Renal cortex interstitium (tissue), 11 donors: ENCODE data around the gene MAGI3. TPM values are rescaled to one million over a fixed set of nuclear protein-coding genes. Genes with fewer than 3 reads are reported as not detected.

Experiments used
- DNase-seq, 11 donors: peaks; one replicate each; pipeline ENCODE4 v3.0.0-alpha.2; 2013; ENCODE audit warnings: low read depth in 9 of 11, low spot score in 4 of 11; ENCODE audit errors: extremely low read depth in 1 of 11
- polyA plus RNA-seq, 3 donors: library from polyadenylated mRNA; unstranded; fragments of 120-200 nt; gene quantifications; one replicate each; pipeline ENCODE4 v1.2.1, GENCODE V29; 2013; ENCODE audit not compliant: insufficient read length in 3 of 3

MAGI3 gene
- polyA plus RNA-seq, 3 donors: 23.9 to 26.6 (median 25.0) TPM

DNA sequence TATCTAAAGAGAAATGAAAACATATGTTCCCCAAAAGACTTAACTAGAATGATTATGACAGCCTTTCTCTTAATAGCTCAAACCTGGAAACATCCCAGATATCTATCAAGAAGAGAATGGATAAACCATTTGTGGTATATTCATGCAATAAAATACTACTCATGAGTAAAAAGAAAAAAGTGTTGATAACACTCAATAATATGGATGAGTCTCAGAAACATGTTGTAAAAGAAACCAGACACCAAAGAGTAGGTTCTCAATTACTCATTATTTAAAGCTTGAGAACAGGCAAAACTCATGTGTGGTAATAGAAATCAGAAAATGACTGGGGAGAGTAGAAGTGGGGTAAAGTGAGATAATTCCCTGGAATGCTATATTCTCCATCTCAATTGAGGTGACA lies 214.8 kb downstream of the MAGI3 start:
- no peak for DNase-seq

GRCh38 chr1:113608399-113608798 lies 218.1 kb downstream of the MAGI3 start:
- no peak for DNase-seq

DNA sequence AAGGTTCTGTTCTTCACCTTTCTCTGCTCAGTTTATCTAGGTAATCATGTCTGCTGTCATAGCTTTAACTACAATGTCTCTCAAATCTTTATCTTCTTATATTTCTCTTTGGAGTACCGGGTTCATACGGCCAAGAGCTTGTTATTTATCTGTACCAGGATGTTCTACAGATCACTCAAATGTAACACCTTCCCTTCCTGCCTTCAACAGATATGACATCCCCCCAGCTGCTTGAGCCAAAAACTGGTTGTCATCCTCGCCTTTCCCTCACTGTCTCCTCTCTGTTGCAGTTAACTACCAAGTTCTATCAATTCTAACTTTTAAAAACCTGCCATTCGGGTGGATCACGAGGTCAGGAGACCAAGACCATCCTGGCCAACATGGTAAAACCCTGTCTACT lies 220.1 kb downstream of the MAGI3 start:
- DNase-seq: no peak

GRCh38 chr1:113615425-113615824 lies 225.1 kb downstream of the MAGI3 start:
- no peak for DNase-seq

GRCh38 chr1:113616156-113616555 lies 225.8 kb downstream of the MAGI3 start:
- no peak for DNase-seq

DNA sequence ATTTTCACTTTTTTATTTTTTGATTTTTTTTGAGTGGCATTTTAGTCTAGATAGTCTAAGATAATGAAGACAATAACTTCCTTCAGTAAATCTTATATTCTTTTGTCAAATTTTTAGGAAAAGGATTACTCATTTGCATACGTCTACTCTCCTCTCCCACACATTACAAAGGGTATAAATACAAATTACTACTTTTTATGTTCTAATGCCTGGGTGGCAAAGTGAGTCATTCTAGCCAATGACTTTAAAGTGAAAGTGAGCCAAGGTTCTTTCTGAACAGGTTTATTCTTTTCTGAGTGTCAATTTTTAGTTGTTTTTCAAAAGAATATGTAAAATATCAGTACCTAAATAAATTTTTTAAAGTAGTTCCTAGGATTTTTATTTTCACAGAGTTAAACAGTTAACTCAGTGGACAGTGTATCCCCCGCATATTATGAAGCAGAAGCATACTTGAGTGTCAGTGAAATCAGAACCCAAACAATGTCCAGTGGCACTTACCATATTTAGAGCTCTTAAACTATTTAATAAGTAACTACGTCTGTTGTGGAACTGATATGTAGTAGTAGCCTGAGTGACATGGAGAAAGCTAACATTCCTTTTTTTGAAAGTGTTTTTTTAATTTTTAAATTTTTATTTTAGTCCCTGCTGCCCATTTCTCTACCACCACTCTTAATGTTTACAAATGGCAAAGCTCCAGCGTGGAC lies 227.3 kb downstream of the MAGI3 start:
- no peak for DNase-seq

DNA sequence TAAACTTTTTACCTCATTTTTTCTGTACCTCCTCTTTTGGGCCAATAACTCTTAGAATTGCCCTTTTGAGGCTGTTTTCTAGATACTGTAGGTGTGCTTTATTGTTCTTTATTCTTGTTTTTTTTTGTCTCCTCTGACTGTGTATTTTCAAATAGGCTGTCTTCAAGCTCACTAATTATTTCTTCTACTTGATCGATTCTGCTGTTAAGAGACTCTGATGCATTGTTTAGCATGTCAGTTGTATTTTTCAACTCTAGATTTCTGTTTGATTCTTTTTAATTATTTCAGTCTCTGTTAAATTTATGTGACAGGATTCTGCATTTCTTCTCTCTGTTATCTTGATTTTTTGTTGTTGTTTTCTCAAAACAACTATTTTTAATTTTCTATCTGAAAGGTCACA lies 238.7 kb downstream of the MAGI3 start:
- no peak for DNase-seq

- DNase-seq: no peak
Measured at GRCh38 chr1:113630340-113631327, 240.3 kb downstream of the MAGI3 start.

GRCh38 chr1:113641396-113641795 lies 251.1 kb downstream of the MAGI3 start:
- no peak for DNase-seq

DNA sequence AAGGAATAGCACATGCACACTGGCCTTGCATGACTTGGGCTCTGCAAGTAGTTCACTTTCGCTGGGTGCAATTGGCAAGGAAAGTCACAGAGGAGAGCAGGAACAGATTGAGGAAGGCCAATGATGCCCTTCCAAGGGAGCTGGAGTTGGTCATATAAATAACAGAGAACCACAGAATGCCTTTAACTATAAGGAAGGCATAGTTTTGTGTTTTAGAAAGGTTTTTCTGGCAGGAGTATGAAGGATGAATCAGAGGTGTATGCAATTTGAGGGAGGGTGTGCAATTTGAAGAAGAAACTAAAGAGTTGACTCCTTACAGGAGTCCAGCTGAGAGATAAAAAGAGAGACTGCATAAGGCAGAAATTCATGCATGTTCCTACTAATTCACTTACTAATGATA lies 256.8 kb downstream of the MAGI3 start:
- no peak for DNase-seq

GRCh38 chr1:113648478-113648877 lies 258.2 kb downstream of the MAGI3 start:
- DNase-seq: no peak

DNA sequence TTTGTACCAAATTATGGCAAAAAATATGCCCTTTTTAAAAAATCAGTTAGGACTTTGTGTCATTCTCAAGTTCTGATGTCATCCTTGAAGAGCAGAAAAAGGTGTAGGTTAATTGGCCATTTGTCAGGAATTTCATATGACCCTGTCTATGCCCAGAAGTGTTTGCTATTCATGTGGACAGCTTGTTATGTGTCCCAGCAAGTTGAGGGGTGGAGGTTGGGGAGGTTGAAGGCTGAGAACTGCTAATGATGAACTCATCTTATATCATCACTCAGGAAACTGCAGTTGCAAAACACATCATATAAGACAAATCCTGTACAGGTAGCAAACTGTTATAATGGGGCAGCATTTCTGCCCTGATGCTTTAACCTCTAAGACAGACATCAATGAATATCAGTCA lies 262.5 kb downstream of the MAGI3 start:
- no peak for DNase-seq

- DNase-seq: no peak
Measured at GRCh38 chr1:113653741-113654140, 263.4 kb downstream of the MAGI3 start.

- no peak for DNase-seq
Measured at GRCh38 chr1:113654883-113655282, 264.6 kb downstream of the MAGI3 start.

- DNase-seq: no peak
Measured at GRCh38 chr1:113657126-113657525, 266.8 kb downstream of the MAGI3 start.

DNA sequence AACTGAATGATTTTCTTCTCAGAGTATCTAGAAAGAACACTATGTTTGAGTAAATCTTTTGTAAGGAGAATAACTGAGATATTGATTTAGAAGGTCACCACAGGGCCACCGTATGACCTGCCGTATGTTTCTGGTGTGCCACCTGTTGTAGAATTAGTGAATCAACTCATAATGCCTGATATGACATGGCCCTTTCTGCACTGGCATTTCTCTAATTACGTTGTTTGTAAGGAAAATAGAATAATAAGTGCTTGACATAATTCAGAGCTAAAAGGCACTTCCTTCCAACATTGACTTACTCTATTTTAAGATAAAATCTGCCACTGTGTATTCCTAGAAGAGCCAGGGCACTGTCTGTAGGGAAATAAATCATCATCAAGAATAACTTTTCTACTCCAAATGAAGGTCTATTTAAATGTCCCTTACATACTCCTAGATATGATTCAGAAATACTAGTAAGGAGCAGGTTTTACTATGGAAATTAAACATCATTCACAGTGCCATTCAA lies 267.3 kb downstream of the MAGI3 start:
- no peak for DNase-seq

DNA sequence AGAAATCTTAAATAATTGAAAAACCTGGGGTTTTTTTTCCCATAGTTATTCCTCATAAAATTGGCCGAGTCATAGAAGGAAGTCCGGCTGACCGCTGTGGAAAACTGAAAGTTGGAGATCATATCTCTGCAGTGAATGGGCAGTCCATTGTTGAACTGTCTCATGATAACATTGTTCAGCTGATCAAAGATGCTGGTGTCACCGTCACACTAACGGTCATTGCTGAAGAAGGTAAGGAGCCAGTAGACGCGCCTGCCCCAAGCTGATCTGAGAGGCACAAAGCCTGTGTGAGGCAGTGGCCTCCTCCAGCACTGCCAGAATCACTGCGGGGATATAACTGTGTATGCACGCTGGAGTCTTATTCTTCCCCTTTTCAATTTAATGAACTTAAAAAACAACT lies 268.7 kb downstream of the MAGI3 start:
- DNase-seq: no peak

DNA sequence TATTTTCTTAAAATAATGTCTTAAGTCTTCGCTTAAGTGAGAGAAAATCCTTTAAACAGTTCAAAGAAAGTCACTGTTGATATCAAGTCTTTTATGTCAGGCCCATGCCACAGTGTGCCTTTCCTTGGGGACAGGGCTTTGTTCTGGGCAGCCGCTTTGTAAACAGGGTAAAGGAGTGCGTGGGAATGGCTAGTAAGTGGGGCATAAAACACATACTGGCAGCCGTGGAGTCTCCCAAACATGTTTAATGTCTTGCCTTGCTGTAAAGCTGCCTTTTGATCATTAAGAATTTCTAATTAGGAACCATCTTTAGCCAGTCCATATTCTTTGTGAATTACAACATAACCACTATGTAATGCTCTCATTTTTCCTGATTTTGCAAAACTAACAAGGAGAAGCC lies 269.2 kb downstream of the MAGI3 start:
- no peak for DNase-seq

DNA sequence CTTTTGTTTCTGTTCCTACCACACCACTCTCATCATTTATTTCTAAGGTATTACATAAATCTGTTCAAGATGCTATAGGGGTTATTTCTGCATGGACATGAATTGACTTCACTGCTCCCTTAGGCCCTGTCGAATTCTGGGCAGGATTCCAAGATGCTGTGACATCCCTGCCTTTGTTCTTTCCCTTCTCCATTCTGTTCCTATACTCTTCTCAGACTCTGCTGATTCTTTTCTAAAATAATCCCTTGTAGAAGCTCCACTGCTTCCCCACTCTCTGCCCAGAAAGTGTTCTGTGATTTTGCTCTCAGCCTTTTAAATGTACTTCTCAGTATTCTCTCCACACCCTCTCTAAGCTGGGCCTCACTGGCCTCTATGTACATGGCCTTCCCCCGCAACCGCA lies 269.8 kb downstream of the MAGI3 start:
- DNase-seq: no peak

GRCh38 chr1:113662101-113662500 lies 271.8 kb downstream of the MAGI3 start:
- DNase-seq: no peak
